Measurements from ENCODE around the gene GJA8. TPM values are rescaled to one million over a fixed set of nuclear protein-coding genes. Genes with fewer than 3 reads are reported as not detected.
"Not testable (repeated sequence)": the region's sequence is repeated elsewhere in the genome, so short reads cannot be mapped to it uniquely, and the experiment has no call there.

GJA8 gene
- total RNA-seq, result not detected

GRCh38 chr1:147902253-147902845, at the start of gene GJA8:
GJA8 (plus strand) TSS chr1:147902795; CDS start chr1:147907956, 5,161 bp downstream.
- Histone ChIP-seq H3K27me3 (no peaks in the 10 kb centered on the region), H3K36me3 (no peaks in the 10 kb centered on the region)
- DNase-seq, result no peak

GRCh38 chr1:147853391-147853790, 49.2 kb upstream of the GJA8 start:
- TF ChIP-seq CTCF (IDR thresholded peaks at IDR 0.05), result no peak
- Histone ChIP-seq H3K9me3 (no peaks in the 10 kb centered on the region), H3K9ac (ENCODE audit: low read depth in 2 of 2, low read length in 2 of 2) (no peak overlapping the region), H3K27me3 (no peaks in the 10 kb centered on the region), H3K36me3 (no peaks in the 10 kb centered on the region), H3K4me3 (no peak overlapping the region), H3K4me1 (no peaks in the 10 kb centered on the region), H3K27ac (no peak overlapping the region)
- intact Hi-C loops (cut with DNase I), result no loop called here
- DNase-seq, result no peak

More at GRCh38 chr1:147902253-147902845, at the start of gene GJA8:
- no peaks in the 10 kb centered on the region for H3K9me3 ChIP-seq
- H3K4me1 ChIP-seq, result no peaks in the 10 kb centered on the region
- intact Hi-C loops (cut with DNase I), result no loop called here
- no peak within 1 kb of the TSS for H3K27ac ChIP-seq
- H3K4me3 ChIP-seq, result no peak within 1 kb of the TSS
- H3K9ac ChIP-seq (ENCODE audit: low read depth in 2 of 2, low read length in 2 of 2), result no peak within 1 kb of the TSS
- no peak for TF ChIP-seq CTCF (IDR thresholded peaks at IDR 0.05)

GRCh38 chr1:147854989-147855388, 47.6 kb upstream of the GJA8 start:
- H3K4me3 ChIP-seq; H3K27ac ChIP-seq; H3K36me3 ChIP-seq; intact Hi-C loops (cut with DNase I); H3K9ac ChIP-seq (ENCODE audit: low read depth in 2 of 2, low read length in 2 of 2); H3K4me1 ChIP-seq; H3K27me3 ChIP-seq; H3K9me3 ChIP-seq; DNase-seq: not testable (repeated sequence)

- DNase-seq; H3K9ac ChIP-seq (ENCODE audit: low read depth in 2 of 2, low read length in 2 of 2); H3K4me3 ChIP-seq; intact Hi-C loops (cut with DNase I); H3K27me3 ChIP-seq; H3K9me3 ChIP-seq; H3K27ac ChIP-seq; H3K36me3 ChIP-seq; H3K4me1 ChIP-seq: not testable (repeated sequence)
These were observed 46.6 kb upstream of the GJA8 start for GRCh38 chr1:147855996-147856395.

- H3K27ac ChIP-seq; H3K27me3 ChIP-seq; intact Hi-C loops (cut with DNase I); H3K4me1 ChIP-seq; DNase-seq; H3K36me3 ChIP-seq; H3K9me3 ChIP-seq; H3K4me3 ChIP-seq; H3K9ac ChIP-seq (ENCODE audit: low read depth in 2 of 2, low read length in 2 of 2): not testable (repeated sequence)
These were observed 35.4 kb upstream of the GJA8 start for GRCh38 chr1:147867204-147867603.

- intact Hi-C loops (cut with DNase I), result no loop called here
- Histone ChIP-seq H3K36me3 (no peaks in the 10 kb centered on the region), H3K4me3 (no peak overlapping the region), H3K27ac (no peak overlapping the region), H3K4me1 (no peaks in the 10 kb centered on the region), H3K9me3 (no peaks in the 10 kb centered on the region), H3K27me3 (no peaks in the 10 kb centered on the region), H3K9ac (ENCODE audit: low read depth in 2 of 2, low read length in 2 of 2) (no peak overlapping the region)
- DNase-seq, result no peak
- no peak for TF ChIP-seq CTCF (IDR thresholded peaks at IDR 0.05)
These were observed 24.6 kb upstream of the GJA8 start for GRCh38 chr1:147878022-147878421.

- Histone ChIP-seq H3K4me3 (no peak overlapping the region), H3K27me3 (no peaks in the 10 kb centered on the region), H3K4me1 (no peaks in the 10 kb centered on the region), H3K9me3 (no peaks in the 10 kb centered on the region), H3K9ac (ENCODE audit: low read depth in 2 of 2, low read length in 2 of 2) (no peak overlapping the region), H3K36me3 (no peaks in the 10 kb centered on the region), H3K27ac (no peak overlapping the region)
- TF ChIP-seq CTCF (IDR thresholded peaks at IDR 0.05), result no peak
- no peak for DNase-seq
- intact Hi-C loops (cut with DNase I), result no loop called here
These were observed 22.7 kb upstream of the GJA8 start for GRCh38 chr1:147879911-147880310.
